ENCODE measurements around the gene BTBD7.
"Not testable (repeated sequence)": the region's sequence is repeated elsewhere in the genome, so short reads cannot be mapped to it uniquely, and the experiment has no call there.

The BTBD7 gene, protein sequence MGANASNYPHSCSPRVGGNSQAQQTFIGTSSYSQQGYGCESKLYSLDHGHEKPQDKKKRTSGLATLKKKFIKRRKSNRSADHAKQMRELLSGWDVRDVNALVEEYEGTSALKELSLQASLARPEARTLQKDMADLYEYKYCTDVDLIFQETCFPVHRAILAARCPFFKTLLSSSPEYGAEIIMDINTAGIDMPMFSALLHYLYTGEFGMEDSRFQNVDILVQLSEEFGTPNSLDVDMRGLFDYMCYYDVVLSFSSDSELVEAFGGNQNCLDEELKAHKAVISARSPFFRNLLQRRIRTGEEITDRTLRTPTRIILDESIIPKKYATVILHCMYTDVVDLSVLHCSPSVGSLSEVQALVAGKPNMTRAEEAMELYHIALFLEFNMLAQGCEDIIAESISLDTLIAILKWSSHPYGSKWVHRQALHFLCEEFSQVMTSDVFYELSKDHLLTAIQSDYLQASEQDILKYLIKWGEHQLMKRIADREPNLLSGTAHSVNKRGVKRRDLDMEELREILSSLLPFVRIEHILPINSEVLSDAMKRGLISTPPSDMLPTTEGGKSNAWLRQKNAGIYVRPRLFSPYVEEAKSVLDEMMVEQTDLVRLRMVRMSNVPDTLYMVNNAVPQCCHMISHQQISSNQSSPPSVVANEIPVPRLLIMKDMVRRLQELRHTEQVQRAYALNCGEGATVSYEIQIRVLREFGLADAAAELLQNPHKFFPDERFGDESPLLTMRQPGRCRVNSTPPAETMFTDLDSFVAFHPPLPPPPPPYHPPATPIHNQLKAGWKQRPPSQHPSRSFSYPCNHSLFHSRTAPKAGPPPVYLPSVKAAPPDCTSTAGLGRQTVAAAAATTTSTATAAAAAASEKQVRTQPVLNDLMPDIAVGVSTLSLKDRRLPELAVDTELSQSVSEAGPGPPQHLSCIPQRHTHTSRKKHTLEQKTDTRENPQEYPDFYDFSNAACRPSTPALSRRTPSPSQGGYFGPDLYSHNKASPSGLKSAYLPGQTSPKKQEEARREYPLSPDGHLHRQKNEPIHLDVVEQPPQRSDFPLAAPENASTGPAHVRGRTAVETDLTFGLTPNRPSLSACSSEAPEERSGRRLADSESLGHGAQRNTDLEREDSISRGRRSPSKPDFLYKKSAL

DNA sequence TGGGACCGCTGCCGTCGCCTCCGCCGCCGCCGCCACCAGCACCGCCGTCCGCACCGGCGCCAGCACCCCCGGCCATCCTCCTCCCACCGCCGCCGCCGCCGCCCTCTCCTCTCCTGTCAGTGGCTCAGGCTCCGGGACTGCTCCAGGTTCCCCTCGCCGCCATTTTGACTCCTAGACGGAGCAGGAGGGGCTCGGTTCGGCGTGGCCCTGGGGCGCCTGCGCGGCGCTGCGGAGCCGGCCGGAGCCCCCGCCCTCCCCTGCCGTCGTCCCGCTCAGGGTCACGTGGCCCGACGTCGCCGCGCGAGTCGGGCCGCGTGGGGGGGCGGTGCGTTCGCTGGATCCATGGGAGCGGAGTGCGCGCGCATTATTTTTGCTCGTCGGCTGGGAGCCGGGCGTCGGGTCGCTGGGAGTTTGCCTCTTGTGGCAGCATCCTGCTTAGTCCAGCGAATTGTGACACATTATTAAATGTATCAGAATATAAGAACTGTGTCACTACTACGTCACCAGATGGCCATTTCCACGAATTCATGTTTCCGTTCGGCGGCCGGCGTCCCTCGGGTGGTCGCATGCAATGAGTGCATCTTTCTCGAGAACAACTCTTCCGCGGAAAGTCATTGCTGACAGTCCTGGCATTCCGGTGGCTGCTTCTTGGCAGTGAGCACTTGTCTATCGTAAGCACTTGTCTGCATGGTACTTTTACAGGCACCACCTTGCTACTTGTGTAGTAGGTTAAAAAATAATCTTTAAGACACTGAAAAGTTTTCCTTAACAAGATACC is at the start of gene BTBD7:
Gene BTBD7 (minus strand): TSS at position 184 of the 778 bp plus-strand sequence. CDS start 36,985 bp downstream, outside the sequence.
- DNase-seq, result peak; percentile 90

DNA sequence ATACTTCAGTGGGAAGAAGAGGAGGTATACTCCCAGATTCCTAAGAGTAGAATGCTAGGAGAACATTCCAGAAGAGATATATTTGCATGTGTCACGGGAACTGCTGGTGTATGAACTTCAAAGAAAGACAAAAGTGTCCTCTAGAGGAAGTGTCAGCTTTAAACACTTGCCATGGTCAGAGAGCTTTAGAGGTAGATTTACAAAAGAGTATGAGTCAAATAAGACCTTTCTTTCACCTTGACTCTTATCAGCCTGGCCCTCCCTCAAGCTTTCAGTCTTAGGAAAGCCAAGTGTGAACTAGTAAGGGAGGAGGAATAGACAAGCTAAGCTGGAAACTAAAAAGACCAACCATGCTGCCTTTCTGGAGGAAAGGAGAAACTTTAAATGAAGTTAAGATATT is 48.8 kb upstream of the BTBD7 start:
- no peak for DNase-seq

DNA sequence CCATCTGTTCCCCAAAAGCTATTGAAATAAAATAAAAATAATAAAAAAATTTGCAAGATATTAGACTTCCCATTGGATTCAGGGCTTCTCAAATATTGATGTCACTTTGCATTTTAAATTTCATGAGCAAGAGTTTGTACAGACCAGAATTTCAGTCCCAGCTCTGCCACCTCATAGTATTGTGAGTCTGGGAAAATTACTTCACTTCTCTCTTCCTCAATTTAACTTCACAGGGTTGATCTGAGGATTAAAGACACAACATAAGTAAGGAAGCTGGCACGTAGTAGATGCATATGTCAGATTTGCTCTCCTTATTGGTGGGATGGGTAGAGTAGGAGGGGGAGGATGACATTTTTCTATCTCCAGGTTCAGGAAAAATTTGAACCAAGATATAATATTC is 47.0 kb upstream of the BTBD7 start:
- DNase-seq, result no peak

DNA sequence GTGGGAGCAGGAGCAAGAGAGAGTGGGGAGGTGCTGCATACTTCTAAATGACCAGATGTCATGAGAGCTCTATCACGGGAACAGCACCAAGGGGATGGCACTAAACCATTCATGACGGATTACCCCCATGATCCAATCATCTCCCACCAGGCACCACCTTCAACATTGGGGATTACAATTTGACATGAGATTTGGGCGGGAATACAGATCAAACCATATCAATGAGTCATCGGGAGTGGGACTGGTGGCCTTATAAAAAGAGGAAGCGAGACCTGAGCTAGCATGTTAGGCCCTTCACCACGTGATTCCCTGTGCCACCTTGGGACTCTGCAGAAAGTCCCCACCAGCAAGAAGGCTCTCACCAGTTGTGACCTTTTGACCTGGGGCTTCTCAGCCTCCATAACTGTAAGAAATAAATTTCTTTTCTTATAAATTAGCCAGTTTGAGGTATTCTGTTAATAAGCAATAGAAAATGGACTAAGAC is 42.9 kb upstream of the BTBD7 start:
- DNase-seq, result no peak

DNA sequence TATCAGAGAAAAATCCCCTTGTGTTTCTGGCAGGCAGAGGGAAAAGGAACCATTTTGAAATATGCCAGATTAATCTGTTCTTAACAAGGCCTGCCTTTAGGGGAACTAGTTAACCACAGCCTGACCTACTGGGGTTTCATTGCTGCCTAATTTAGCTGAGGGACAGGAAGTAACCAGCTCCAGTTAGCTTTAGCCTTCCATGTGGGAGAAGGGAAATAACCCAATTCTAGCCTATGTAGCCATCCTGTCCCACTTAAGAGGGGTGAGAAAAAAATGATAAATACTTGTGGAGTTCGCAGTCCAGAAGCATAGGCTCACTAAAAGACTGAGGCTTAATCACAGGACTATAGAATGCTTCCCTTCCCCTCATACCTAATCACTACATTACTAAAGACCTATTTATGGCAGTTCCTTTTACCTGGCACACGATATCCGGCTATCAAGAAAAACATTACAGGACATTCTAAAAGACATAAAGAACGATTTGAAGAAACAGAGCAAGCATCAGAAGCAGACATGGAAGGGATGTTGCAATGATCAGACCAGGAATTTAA is 37.0 kb upstream of the BTBD7 start:
- no peak for DNase-seq

DNA sequence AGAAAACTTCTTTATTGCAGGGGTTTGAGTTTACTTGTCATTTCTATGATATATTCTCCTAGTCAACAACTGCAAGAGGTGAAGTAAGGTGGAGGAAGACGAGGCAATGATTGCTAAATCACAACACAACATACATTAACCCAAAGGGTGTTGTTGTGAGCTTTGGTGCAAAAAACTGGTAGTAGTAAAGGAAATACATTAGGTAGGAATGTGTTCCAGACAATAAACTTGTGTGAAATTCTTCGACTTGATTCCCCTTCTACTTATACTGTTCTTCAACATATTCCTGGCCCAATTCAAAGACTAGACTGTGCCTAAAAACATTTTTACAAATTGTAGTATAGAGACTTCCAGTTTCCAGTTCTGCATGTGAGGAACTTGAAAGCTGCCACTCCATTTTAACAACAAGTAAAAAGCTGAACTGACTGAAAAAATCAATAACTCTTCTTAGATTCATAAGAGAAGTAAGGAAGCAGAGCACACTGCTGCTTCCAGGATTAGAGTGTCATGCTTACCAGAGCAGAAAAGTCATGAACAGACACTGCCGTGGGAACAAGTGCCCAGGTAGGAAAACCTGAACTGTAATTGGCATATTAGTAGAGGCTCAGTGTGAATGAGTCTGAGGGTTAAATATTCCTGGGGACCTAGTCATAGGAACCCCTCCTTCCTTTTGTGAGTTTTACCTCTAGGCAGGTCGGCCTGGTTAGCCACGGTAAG is 36.3 kb upstream of the BTBD7 start:
- DNase-seq, result no peak

DNA sequence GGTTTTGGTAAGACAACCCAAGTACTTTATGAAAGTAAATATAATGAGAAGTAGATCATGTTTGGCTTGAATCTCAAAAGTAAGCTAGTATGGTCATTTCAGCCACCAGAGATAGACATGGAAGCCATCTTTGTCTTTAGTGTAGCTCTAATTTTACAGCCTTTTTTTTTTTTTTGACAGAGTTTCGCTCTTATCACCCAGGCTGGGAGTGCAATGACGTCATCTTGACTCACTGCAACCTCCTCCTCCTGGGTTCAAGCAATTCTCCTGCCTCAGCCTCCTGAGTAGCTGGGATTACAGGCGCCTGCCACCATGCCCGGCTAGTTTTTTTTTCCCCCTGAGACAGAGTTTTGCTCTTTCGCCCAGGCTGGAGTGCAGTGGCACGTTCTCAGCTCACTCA is 22.0 kb upstream of the BTBD7 start:
- not testable (repeated sequence) for DNase-seq

DNA sequence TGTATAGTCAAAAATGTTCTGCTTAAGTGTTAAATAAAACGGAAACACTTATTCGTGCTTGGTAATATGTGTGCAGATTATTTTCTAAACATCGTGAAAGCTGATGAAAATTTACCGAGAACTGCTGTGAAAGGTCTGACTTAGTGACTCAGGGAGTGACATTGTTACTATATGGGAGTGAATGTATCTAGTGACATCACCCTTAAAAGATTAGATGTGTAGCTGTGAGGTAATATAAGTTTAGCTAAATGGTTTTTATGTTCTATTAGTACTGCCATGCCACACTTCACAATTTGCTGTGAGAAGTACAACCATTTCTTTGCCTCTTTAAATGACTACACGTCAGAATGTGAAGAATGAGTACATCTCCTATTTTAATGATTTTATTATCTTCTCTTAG is 15.5 kb upstream of the BTBD7 start:
- no peak for DNase-seq

DNA sequence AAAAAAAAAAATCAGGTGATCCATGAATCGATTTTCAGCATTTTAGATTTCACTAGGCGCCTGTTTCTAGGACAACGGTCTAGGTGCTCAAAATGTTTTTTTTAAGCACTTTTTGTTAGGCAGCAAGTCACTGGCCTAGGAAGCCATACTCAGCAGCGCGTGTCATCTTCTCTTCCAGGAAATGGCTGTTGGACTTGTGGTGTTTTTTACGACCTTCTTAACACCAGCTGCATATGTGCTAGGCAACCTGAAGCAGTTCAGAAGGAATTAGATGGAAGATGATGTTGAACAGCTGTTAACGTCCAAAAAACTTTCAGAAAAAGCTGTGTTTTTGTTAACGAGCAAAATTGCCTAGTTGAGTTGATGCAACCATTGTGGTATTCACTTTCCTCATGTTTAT is 15.0 kb upstream of the BTBD7 start:
- no peak for DNase-seq

DNA sequence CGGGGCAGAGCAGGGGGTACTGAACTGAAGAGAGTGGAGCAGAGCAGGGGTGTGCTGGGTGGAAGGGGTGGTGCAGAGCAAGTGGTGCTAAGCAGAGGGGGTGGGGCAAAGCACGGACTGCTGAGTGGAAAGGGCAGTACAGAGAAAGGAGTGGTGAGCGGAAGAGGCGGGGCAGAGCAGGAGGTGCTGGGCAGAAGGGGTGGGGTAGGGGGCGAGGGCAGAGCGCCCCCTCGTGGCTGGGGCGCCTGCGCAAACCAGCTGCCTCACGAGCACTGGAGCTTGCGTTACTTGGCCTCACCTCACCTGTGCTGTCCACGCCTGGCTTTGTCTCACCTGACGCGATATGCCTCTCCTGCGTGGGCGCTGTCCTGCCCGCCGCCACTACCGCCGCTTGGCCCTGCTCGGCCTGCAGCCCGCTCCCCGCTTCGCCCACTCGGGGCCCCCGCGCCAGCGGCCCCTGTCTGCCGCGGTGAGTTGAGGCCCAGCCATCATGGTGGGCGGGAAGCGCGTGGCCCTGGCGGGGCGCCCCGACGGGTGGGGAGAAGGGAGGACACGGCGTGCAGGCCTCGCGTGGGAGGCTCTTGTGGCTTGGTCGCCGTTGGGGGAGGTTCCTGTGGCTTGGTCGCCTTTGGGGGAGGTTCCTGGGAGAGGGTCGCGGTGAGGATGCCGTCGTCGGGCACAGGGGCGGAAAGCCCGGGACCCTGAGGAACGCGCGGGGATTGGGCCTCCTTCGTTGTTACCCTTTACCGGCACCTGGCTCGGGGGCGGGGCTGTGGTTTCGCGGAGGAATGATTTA is 14.3 kb upstream of the BTBD7 start, which contains the start of gene COX8C:
Gene COX8C (plus strand): TSS at position 257 of the 796 bp plus-strand sequence. CDS start 87 bp downstream, at position 344.
- no peak for DNase-seq

DNA sequence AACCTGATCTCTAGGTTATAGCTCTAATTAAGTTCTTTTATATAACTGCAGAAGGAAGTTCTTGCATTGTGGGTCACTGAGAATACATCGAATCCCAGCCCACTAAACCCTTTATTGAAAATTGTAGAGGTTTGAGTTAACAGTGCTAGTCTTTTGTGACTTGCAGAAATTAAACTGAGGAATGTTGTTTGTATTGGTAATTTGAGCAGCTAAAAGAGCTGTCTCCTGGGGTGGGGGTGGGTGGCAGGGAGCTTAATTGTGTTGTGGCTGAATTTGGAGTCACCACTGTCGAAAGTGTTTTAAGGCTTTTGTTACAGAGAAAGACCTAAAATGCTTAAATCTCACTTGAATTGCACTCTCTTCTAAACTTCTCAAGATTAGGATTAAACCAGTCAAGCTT is 11.0 kb upstream of the BTBD7 start:
- no peak for DNase-seq

DNA sequence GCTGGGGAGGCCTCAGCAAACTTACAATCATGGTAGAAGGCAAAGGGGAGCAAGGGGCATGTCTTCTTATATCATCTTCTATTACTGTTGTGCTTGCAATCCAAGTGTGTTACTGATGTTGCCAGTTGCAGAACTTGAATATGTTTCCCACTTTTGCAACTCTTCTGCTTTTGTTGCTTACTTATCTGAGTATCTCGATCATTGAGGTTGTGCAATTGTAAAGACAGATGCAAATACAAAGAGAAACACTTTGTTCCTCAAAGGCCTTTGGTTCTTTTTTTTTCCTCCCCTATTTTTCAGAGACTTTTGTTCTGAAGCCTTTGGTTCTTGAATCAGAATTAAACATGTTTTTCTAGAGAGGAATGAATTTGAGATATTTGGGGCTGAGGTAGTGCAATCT is 10.4 kb upstream of the BTBD7 start:
- DNase-seq, result no peak

DNA sequence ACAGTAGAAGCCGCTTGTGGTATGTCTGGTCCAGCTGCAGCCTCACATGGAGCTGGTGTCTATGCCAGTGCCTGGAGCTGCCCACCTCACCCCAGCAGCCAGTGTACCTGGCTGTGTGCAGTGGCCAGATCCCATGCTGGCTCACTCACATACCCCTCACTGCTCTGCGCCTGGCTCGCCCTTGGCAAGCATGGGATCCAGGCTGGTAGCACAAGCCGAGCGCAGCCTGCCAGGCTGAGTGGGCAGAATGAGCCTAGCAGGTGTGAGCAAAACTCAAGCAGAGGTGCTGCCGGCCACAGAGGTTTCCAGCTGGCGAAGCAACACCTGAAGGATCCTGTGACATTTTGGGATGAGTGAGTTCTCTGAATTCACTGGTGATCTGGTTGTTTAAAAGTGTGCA is 5.0 kb upstream of the BTBD7 start:
- no peak for DNase-seq

DNA sequence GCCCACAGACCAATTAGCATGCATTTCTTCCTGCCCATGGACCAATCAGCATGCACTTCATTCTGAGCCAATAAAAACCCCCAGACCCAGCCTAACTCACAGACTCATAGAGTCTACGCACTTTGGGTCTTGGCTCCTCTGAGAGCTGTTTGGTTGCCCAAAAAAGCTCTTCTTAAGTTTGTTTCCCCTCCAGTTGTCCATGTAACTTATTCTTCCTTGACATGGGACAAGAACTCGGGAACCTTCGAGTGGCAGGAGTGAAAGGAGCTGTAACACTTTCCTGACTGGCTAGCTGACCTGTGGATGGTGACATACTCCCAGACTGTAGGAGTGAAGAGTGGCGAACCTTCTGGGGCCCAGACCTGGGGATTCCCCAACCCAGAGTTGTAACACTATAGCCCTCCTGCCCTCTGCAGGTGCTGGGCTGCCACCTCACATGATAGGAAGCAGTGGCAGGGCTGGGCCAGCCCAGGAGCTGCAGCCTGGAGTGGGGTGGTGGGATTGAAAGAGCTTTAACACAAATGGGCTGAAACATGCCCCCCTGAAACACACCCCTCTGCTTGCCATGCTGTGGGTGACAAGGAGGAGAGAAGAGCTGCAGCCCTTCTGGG is 4.4 kb upstream of the BTBD7 start:
- DNase-seq, result no peak

DNA sequence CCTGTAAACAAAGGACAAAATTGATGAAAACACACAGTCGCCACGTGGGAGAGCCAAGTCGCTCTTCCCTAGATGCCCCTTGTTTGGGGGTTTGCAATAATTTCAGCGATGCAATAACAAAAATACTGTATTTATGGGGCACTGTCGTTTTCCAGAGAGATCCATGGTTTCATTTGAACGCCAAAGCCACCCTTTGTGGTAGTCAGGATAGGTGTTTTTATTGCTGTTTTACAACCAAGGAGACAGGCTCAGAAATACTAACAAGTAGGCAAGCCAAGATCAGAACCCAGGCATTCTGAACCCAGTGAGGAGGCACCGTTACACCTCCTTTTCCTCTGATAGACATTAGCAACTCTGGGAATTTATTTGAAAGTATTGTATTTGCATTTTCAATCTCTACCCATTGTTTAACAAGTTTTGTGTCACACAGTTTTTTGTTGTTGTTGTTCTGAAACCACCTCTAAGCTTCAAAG is 831 bp upstream of the BTBD7 start:
- no peak for DNase-seq

DNA sequence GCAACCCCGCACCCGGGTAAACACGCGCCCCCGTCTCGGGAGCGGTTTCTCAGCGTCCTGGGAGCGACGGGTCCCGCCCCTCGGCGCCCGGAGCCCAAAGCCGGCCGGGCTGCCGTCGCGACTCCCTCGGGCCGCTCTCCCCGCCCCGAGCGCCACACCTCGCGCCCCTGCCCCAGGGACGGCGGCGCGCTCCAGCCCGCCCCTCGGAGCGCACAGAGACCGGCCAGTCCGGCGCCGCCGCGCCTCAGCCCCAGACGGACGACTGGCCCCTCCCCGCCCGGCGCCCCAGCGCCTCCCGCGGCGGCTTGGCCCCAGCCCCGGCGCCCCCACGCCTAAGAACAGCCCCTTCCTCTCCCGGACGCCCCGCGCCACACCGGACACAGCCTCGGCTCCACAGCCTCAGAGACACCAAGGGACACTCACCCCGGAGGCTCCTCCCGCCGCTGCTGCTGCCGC is 411 bp downstream of the BTBD7 start:
- peak; percentile 11 for DNase-seq

DNA sequence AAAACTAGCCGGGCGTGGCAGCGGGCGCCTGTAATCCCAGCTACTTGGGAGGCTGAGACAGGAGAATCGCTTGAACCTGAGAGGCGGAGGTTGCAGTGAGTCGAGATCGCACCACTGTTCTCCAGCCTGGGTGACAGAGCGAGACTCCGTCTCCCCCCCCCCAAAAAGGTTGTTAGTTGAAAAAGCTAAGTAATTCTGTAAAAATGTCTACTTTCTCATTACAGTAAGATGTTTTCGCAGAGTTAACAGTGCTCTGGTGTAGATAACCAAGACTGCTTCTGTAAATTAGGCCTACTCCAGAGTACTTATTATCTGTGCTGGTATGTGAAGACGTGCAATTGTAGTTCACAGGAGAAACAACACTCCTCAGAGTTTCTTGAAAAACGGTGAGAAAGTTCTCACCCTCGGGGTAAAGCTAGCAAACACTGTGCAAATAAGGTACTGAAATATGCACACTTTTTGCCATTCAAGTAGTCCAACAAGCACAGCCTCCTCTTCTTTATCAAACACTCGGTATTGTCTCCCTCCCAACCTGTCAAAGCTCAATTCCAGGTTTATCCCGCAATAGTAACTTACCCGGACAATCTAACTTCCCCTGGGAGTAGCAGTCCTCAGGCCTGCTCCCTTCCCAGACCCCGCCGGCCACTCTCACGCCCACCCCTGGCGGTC is 974 bp downstream of the BTBD7 start:
- no peak for DNase-seq

DNA sequence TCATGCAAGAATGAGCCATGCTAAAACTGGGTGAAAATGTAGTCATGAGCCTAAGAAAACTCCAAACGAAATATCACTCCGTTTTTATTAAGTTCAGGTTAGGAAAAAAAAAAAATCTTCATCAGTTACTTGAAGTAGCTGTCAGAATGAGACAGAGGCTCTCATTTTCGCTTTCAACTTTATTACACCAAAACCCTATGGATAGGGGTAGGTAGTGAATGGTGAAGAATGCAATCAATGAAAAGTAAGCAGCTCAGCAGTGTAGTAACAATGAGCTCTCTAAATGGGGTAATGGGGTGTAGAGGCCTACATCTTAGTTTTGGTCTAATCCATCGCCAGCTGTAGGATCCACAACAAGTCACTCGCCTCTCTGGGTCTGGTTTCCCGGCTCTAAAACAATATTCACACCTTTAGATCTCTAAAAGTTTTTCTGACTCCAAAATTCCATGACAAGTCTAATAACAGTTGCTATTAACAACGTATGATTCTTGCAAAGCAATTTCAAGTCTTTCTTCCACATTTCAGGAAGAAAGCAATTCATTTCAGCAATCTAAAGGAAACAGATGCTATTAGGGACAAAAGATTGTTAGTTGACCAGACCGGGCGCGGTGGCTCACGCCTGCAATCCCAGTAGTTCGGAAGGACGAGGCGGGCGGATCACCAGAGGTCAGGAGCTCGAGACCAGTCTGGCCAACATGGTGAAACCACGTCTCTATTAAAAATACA is 1.7 kb downstream of the BTBD7 start:
- no peak for DNase-seq

DNA sequence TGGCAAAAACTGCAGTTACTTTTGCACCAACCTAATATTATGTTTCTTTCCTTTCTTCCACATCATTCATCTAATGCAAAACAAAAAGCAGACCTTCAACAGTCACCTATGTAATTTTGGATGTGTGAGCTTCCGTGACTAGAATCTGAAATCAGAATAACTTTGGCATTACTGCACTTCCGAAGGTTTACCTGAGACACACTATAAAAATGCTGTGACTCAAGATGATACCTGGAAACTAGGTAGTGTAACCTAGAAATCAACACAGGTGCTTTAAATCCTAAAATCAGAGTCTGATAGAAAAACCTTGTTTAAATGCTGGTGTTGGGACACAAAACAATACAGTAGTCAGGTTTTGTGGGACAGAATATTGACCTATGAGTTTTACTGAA is 2.2 kb downstream of the BTBD7 start:
- DNase-seq, result no peak

Data from activated T-cell treated with anti-CD3 and anti-CD28 coated beads for 4 hours (primary cell).